ENCODE results near the gene WDR33.

DNA sequence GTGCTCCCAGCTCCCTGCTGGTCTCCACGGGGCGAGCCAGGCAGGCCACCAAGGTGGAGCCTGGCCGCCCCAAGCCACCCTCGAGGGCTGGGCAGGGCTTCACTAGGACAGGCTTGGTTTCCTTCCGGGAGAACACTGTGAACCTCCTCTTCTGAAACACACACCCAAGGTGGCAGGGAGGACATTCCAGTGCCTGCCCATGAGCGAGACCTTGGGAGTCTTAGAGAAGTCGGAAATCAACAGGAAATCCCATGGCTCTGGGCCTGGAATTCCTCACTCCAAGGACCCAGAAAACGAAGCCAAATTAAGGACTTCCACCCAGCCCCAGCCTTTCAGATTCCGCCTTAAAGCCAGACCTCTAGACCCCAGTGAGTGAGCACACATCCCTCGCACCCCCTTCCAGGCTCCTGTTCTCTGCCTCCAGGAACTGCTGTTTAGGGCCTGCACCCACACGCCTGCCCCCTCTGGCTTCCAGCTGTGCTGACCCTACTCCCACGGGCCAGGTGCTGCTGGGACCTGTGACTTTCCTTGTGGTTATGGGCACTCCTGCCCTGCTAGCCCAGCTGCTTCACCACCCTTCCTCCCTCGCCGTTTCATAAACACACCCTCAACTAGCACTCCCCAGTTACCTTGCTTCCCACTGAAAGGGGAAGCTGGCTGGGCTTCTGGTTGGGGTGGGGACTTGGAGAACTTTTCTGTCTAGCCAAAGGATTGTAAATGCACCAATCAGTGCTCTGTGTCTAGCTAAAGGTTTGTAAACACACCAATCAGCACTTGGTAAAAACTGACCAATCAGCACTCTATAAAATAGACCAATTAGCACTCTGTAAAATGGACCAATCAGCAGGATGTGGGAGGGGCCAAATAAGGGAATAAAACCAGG lies 151.3 kb downstream of the WDR33 start:
- no peak for TF ChIP-seq PPARG (CRISPR knock-in tag; conservative IDR thresholded peaks at IDR 0.05)
- no peak for TF ChIP-seq MEIS2 (CRISPR knock-in tag; IDR thresholded peaks at IDR 0.05)
- no peak for TF ChIP-seq PHF8 (CRISPR knock-in tag; IDR thresholded peaks at IDR 0.05)
- TF ChIP-seq RAD21 (CRISPR knock-in tag; IDR thresholded peaks at IDR 0.05): no peak
- TF ChIP-seq, protein P1, sequence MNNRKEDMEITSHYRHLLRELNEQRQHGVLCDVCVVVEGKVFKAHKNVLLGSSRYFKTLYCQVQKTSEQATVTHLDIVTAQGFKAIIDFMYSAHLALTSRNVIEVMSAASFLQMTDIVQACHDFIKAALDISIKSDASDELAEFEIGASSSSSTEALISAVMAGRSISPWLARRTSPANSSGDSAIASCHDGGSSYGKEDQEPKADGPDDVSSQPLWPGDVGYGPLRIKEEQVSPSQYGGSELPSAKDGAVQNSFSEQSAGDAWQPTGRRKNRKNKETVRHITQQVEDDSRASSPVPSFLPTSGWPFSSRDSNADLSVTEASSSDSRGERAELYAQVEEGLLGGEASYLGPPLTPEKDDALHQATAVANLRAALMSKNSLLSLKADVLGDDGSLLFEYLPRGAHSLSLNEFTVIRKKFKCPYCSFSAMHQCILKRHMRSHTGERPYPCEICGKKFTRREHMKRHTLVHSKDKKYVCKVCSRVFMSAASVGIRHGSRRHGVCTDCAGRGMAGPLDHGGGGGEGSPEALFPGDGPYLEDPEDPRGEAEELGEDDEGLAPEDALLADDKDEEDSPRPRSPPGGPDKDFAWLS (CRISPR knock-in tag; IDR thresholded peaks at IDR 0.05; ENCODE audit: borderline replicate concordance): no peak
- TF ChIP-seq, protein P2, sequence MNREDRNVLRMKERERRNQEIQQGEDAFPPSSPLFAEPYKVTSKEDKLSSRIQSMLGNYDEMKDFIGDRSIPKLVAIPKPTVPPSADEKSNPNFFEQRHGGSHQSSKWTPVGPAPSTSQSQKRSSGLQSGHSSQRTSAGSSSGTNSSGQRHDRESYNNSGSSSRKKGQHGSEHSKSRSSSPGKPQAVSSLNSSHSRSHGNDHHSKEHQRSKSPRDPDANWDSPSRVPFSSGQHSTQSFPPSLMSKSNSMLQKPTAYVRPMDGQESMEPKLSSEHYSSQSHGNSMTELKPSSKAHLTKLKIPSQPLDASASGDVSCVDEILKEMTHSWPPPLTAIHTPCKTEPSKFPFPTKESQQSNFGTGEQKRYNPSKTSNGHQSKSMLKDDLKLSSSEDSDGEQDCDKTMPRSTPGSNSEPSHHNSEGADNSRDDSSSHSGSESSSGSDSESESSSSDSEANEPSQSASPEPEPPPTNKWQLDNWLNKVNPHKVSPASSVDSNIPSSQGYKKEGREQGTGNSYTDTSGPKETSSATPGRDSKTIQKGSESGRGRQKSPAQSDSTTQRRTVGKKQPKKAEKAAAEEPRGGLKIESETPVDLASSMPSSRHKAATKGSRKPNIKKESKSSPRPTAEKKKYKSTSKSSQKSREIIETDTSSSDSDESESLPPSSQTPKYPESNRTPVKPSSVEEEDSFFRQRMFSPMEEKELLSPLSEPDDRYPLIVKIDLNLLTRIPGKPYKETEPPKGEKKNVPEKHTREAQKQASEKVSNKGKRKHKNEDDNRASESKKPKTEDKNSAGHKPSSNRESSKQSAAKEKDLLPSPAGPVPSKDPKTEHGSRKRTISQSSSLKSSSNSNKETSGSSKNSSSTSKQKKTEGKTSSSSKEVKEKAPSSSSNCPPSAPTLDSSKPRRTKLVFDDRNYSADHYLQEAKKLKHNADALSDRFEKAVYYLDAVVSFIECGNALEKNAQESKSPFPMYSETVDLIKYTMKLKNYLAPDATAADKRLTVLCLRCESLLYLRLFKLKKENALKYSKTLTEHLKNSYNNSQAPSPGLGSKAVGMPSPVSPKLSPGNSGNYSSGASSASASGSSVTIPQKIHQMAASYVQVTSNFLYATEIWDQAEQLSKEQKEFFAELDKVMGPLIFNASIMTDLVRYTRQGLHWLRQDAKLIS (CRISPR knock-in tag; IDR thresholded peaks at IDR 0.05): no peak
- TF ChIP-seq, protein P3, sequence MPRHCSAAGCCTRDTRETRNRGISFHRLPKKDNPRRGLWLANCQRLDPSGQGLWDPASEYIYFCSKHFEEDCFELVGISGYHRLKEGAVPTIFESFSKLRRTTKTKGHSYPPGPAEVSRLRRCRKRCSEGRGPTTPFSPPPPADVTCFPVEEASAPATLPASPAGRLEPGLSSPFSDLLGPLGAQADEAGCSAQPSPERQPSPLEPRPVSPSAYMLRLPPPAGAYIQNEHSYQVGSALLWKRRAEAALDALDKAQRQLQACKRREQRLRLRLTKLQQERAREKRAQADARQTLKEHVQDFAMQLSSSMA (CRISPR knock-in tag; IDR thresholded peaks at IDR 0.05): no peak
- no peak for TF ChIP-seq POLR2A (IDR thresholded peaks at IDR 0.05; ENCODE audit: insufficient read depth in 1 of 2, low read depth in 2 of 2, low read length in 2 of 2)
- TF ChIP-seq ZNF251 (CRISPR knock-in tag; IDR thresholded peaks at IDR 0.05): no peak
- TF ChIP-seq, protein P4, sequence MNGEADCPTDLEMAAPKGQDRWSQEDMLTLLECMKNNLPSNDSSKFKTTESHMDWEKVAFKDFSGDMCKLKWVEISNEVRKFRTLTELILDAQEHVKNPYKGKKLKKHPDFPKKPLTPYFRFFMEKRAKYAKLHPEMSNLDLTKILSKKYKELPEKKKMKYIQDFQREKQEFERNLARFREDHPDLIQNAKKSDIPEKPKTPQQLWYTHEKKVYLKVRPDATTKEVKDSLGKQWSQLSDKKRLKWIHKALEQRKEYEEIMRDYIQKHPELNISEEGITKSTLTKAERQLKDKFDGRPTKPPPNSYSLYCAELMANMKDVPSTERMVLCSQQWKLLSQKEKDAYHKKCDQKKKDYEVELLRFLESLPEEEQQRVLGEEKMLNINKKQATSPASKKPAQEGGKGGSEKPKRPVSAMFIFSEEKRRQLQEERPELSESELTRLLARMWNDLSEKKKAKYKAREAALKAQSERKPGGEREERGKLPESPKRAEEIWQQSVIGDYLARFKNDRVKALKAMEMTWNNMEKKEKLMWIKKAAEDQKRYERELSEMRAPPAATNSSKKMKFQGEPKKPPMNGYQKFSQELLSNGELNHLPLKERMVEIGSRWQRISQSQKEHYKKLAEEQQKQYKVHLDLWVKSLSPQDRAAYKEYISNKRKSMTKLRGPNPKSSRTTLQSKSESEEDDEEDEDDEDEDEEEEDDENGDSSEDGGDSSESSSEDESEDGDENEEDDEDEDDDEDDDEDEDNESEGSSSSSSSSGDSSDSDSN (CRISPR knock-in tag; IDR thresholded peaks at IDR 0.05): no peak
- no peak for TF ChIP-seq ZNF296 (CRISPR knock-in tag; conservative IDR thresholded peaks at IDR 0.05)
